Measurements from ENCODE around the gene MBD3. TPM values are rescaled to one million over a fixed set of nuclear protein-coding genes. Genes with fewer than 3 reads are reported as not detected.

Gene MBD3
- total RNA-seq, 4 donors from 2014 or later: 80.3 to 159 (median 95.7) TPM

DNA sequence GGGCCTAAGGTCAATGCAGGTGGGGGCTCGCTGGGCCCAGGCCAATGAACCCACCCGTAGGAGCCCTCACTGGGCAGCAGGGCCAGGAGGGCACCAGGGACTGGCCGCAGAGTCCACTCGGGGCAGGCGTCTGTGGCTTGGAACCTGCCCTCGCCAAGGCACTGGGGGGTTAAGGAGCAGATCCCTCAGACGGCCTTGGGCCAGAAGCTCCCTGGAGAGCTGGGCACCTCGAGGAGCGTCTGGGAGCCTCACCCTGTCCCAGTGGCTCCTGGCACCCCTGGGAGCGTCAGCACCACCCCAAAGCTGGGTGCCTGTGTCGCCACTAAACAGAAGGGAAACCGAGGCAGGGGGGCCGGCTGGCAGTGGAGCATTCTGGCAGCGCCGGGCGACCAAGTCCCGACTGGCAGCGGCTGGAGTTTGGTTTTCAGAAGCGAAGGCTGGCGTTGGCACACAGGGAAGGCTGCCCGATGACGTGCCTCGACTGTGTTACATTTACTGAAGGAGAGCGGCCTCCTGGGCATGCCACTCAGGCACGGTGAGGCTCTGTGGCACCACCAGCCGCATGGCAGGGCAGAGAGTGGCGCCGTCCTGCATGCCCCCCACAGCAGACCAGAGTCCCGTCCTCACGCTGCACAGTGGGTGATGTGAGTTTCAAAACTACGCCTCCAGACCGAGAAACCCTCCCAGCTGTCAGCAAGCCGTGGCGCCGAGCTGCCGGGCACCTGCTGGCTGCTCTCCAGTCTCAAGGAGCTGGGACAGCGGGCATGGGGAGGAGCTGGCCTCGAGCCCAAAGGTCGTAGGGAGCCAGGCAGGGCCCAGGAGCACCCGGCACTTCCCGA lies 15.4 kb downstream of the MBD3 start:
- ATAC-seq: no peak
- TF ChIP-seq POLR2AphosphoS5 (IDR thresholded peaks at IDR 0.05) (no peak), EP300 (IDR thresholded peaks at IDR 0.05) (no peak), CTCF (IDR thresholded peaks at IDR 0.05) (no peak), POLR2A (IDR thresholded peaks at IDR 0.05) (no peak)
- Histone ChIP-seq H3K27ac (peak overlapping the region in 2 of 4 donors; percentile 7 to 27), H3K9me3 (no peaks in the 10 kb centered on the region), H3K27me3 (no peaks in the 10 kb centered on the region), H3K36me3 (peaks cover 0 to 62% of the 10 kb centered on the region in 2 donors), H3K4me1 (no peaks in the 10 kb centered on the region), H3K4me3 (no peak overlapping the region)
- WGBS, 2 donors (ENCODE audit: low coverage in 1 of 2): no CpG with 5 or more reads among the region's 41 CpGs

GRCh38 chr19:1576242-1577089 lies 16.2 kb downstream of the MBD3 start:
- 80% methylated on average over 1 of the region's 30 CpGs for WGBS, 2 donors (ENCODE audit: low coverage in 1 of 2)
- Histone ChIP-seq H3K27ac (peak overlapping the region in 2 of 4 donors; percentile 7 to 27), H3K27me3 (no peaks in the 10 kb centered on the region), H3K4me1 (no peaks in the 10 kb centered on the region), H3K9me3 (no peaks in the 10 kb centered on the region), H3K36me3 (peaks cover 0 to 54% of the 10 kb centered on the region in 2 donors), H3K4me3 (no peak overlapping the region)
- ATAC-seq: no peak
- TF ChIP-seq CTCF (IDR thresholded peaks at IDR 0.05) (no peak), EP300 (IDR thresholded peaks at IDR 0.05) (no peak), POLR2AphosphoS5 (IDR thresholded peaks at IDR 0.05) (no peak)

DNA sequence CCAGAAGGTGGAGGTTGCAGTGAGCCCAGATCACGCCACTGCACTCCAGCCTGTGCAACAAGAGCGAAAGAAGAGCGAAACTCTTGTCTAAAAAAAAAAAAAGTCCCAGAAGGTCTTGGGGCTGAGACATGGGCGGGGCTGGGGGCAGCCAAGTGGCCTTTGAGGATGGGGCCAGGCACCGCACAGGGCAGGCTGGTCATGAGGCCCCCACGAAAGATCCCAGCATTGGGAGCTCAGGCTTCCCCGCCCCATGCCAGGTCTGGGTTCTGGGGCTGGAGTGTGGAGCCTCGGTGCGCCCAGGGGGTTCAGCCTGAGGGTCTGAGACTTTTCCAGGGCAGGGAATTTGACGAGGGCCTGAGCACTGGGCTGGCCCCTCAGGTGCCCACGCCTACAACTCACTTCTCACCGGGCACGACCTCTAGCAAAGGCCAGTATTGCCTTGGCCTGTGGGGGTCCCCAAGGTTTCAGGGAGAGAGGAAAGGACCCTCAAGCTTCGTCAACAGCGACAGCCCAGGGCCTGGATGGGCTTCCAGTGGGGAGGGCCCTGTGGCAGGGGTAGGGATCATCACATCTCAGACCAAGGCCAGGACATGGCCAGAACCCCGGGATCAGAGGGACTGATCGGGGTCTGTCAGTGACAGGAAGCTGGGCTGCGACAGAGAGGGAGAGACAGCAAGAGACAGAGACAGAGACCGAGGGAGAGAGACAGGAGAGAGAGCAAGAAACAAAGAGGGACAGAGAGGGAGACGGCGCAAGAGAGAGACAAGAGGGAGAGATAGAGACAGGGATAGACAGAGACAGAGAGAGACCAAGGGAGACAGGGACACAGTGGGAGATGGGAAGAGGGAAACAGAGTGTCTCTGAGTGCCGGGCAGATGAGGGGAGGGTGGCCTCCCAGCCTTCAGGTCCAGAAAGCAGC lies 17.1 kb downstream of the MBD3 start:
- no peak for ATAC-seq
- TF ChIP-seq POLR2A (IDR thresholded peaks at IDR 0.05) (no peak), POLR2AphosphoS5 (IDR thresholded peaks at IDR 0.05) (no peak), CTCF (IDR thresholded peaks at IDR 0.05) (no peak), EP300 (IDR thresholded peaks at IDR 0.05) (no peak)
- H3K27me3 ChIP-seq: no peaks in the 10 kb centered on the region
- no peaks in the 10 kb centered on the region for H3K9me3 ChIP-seq
- H3K4me3 ChIP-seq: no peak overlapping the region
- H3K36me3 ChIP-seq: peaks cover 0 to 45% of the 10 kb centered on the region in 2 donors
- H3K4me1 ChIP-seq: no peaks in the 10 kb centered on the region
- no peak overlapping the region for H3K27ac ChIP-seq
- 78 to 90% methylated on average over 6 to 8 of the region's 22 CpGs for WGBS, 2 donors (ENCODE audit: low coverage in 1 of 2)

GRCh38 chr19:1574354-1575136 lies 18.1 kb downstream of the MBD3 start:
- Histone ChIP-seq H3K27ac (no peak overlapping the region), H3K4me3 (no peak overlapping the region), H3K36me3 (peaks cover 0 to 35% of the 10 kb centered on the region in 2 donors), H3K27me3 (no peaks in the 10 kb centered on the region), H3K9me3 (no peaks in the 10 kb centered on the region), H3K4me1 (no peaks in the 10 kb centered on the region)
- no peak for TF ChIP-seq POLR2A (IDR thresholded peaks at IDR 0.05)
- TF ChIP-seq POLR2AphosphoS5 (IDR thresholded peaks at IDR 0.05): no peak
- TF ChIP-seq CTCF (IDR thresholded peaks at IDR 0.05): no peak
- TF ChIP-seq EP300 (IDR thresholded peaks at IDR 0.05): no peak
- no peak for ATAC-seq
- 60 to 83% methylated on average over 1 to 2 of the region's 34 CpGs for WGBS, 2 donors (ENCODE audit: low coverage in 1 of 2)
